ENCODE data around the gene ZNF280B.
"Not testable (repeated sequence)": the region's sequence is repeated elsewhere in the genome, so short reads cannot be mapped to it uniquely, and the experiment has no call there.

The ZNF280B gene

DNA sequence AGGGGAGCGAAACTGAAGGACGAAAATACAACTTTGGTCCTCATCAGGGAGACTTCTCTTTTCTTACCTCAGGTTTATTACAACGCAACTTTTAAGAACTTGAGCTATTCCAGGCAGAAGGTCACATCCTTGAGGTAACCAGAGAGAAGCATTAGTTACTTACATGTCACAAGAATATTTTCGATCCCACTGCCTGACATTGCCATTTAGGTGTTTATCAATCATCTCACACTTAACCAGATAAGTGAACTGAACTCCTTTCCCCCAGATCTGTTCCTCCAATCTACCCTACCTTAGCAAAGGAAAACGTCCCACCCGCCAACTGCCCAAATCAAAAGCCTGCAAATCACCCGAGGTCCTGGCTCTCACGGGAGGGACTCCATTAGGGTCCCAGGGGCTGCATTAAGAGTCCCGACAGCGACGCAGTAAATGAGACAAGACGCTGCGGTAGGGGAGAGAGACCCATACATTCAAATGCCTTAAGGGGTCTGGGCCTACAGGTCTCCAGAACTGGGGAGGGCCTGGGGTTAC, 734 bp downstream of the ZNF280B start:
- Mint-ChIP-seq H3K36me3 (peaks cover 13 to 18% of the 10 kb centered on the region in 2 donors), H3K4me3 (peak overlapping the region; percentile 80 to 83), H3K27ac (peak overlapping the region; percentile 63), H3K9me3 (peaks cover 3 to 8% of the 10 kb centered on the region in 2 donors), H3K27me3 (no peaks in the 10 kb centered on the region), H3K4me1 (peaks cover 9 to 11% of the 10 kb centered on the region in 2 donors)
- DNase-seq = no peak
- ATAC-seq (replicated peaks) = peak in 1 of 2 donors; percentile 11

DNA sequence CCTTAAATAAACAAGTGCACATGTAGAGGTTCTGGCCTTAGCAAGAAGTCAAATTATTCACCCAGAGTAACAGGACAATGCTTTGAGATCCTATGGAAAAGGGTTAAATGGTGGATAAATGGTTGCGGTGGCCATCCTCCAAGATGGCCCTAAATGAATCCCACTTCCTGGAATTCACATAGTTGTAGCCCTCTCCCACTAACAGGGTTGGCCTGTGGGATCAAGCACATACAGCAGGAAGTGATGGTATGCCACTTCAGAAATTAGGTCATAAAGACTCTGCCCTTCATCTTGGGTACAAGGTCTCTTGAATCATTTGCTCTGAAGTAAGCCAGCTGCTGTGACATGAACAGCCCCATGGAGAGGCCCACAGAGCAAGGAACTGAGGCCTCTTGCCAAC, 1.8 kb downstream of the ZNF280B start:
- no peaks in the 10 kb centered on the region for H3K27me3 Mint-ChIP-seq
- peaks cover 9 to 11% of the 10 kb centered on the region in 2 donors for H3K4me1 Mint-ChIP-seq
- no peak overlapping the region for H3K4me3 Mint-ChIP-seq
- peaks cover 3 to 8% of the 10 kb centered on the region in 2 donors for H3K9me3 Mint-ChIP-seq
- peaks cover 17 to 20% of the 10 kb centered on the region in 2 donors for H3K36me3 Mint-ChIP-seq
- ATAC-seq (replicated peaks) (no peak), DNase-seq (no peak)
- H3K27ac Mint-ChIP-seq = no peak overlapping the region

DNA sequence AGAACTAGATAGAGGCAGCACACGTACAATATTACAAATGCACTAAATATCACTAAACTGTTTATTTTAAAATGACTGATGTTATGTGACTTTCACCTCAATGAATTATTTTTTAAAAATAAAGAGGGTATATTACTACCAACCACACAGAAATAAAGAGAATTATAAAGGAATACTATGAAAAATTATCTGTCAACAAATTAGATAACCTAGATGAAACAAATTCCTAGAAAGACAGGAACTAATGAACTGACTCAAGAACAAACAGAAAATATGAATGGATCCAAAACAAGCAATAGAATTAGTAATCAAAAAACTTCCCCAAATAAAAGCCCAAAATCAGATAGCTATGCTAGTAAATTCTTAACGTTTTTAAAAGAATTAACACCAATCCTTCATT, 10.3 kb downstream of the ZNF280B start:
- Mint-ChIP-seq H3K4me3 (no peak overlapping the region), H3K9me3 (no peaks in the 10 kb centered on the region), H3K36me3 (peaks cover 13 to 16% of the 10 kb centered on the region in 2 donors), H3K4me1 (peaks cover 3 to 12% of the 10 kb centered on the region in 2 donors), H3K27ac (no peak overlapping the region), H3K27me3 (no peaks in the 10 kb centered on the region)
- ATAC-seq (replicated peaks) = no peak
- no peak for DNase-seq

DNA sequence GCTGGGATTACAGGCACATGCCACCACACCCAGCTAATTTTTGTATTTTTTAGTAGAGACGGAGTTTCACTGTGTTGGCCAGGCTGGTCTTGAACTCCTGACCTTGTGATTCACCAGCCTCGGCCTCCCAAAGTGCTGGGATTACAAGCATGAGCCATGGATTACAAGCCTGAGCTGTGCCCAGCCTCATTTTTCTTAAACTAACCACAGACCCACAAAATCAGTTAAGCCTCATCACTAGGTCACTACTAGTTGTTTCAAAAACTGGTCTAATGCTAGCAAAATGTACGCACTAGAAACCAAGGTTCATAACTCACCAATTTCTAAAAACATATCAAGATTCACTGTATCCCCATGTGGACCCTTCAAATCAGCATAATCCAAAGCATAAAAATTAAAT, 17.0 kb downstream of the ZNF280B start:
- not testable (repeated sequence) for H3K9me3 Mint-ChIP-seq; ATAC-seq (replicated peaks); H3K27ac Mint-ChIP-seq; H3K4me3 Mint-ChIP-seq; H3K27me3 Mint-ChIP-seq; H3K4me1 Mint-ChIP-seq; DNase-seq
- peaks cover 26 to 40% of the 10 kb centered on the region in 2 donors for H3K36me3 Mint-ChIP-seq

DNA sequence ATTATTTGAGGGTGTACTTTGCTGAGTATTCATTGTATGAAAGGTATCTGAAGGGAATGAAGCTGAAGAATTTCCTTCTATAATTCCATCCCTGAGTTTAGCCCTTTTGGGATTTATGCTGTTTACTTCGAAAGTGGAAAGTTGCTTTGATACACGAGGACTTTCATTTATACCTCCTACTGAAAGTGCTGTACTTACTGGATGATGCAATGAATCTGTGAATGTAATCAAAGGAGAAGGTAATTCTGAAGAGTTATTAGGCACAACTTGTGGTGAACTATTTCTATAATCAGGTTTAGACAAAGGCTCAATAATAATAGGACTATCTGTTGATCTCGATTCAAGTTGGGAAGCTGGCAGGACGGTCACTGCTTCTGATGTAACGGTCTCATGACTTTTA, 19.8 kb downstream of the ZNF280B start:
- H3K27ac Mint-ChIP-seq = no peak overlapping the region
- no peak for ATAC-seq (replicated peaks)
- no peaks in the 10 kb centered on the region for H3K4me1 Mint-ChIP-seq
- H3K4me3 Mint-ChIP-seq = no peak overlapping the region
- no peaks in the 10 kb centered on the region for H3K9me3 Mint-ChIP-seq
- peaks cover 35 to 44% of the 10 kb centered on the region in 2 donors for H3K36me3 Mint-ChIP-seq
- no peaks in the 10 kb centered on the region for H3K27me3 Mint-ChIP-seq
- no peak for DNase-seq

DNA sequence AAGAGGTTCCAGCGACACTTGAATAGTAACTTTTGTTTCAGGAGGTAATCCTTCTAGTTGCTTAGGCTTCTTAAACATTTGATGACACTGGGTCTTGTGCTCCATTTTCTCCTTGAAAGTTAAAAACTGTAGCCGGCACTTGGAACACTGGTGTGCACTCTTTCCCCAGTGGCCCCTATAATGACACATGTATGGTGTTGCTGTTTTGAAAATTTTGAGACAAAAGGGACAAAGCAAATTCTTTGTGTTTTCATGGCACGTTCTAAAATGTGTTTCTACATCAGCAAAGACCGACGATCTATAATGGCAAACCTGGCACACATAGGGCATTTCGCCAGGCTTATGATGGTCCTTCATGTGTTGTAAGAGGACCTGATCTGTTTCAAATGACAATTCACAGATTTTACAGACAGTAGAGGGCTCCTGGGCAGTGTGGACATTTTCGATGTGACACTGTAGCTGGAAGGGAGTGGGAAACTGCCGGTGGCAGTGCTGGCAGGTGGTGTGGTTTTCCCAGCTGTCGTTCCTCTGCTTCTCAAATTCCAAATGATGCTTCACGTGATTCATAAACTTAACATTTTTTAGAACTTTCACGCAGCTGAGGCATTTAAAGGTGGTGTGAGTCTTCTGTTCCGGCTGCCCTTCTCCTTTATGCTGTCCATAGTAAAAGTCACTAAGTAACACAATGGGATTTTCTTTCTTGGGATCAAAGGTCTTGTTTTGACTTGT, 20.5 kb downstream of the ZNF280B start:
- no peak for ATAC-seq (replicated peaks)

DNA sequence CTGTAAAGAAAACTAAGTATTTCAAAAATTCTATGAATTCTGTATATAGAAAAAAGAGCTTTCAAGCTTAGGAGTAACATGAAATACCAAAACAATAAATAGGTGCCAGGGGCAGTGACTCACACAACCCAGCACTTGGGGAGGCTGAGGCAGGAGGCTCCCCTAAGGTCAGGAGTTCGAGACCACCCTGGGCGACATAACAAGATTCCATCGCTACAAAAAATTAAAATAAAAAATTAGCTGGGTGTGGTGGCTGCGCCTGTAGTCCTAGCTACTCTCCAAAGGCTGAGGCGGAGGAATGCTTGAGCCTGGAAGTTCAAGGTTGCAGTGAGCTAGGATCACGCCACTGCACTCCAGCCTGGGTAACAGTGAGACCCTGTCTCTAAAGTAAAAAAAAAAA, 21.5 kb downstream of the ZNF280B start:
- no peak overlapping the region for H3K27ac Mint-ChIP-seq
- H3K27me3 Mint-ChIP-seq = no peaks in the 10 kb centered on the region
- peaks cover 28 to 36% of the 10 kb centered on the region in 2 donors for H3K36me3 Mint-ChIP-seq
- no peak overlapping the region for H3K4me3 Mint-ChIP-seq
- no peaks in the 10 kb centered on the region for H3K4me1 Mint-ChIP-seq
- ATAC-seq (replicated peaks) = no peak
- H3K9me3 Mint-ChIP-seq = no peaks in the 10 kb centered on the region
- DNase-seq = no peak

More for the DNA sequence above, 20.5 kb downstream of the ZNF280B start:
- Mint-ChIP-seq H3K4me1 (no peaks in the 10 kb centered on the region), H3K4me3 (no peak overlapping the region), H3K27me3 (no peaks in the 10 kb centered on the region), H3K36me3 (peaks cover 28 to 37% of the 10 kb centered on the region in 2 donors), H3K27ac (no peak overlapping the region), H3K9me3 (no peaks in the 10 kb centered on the region)
- DNase-seq = no peak

DNA sequence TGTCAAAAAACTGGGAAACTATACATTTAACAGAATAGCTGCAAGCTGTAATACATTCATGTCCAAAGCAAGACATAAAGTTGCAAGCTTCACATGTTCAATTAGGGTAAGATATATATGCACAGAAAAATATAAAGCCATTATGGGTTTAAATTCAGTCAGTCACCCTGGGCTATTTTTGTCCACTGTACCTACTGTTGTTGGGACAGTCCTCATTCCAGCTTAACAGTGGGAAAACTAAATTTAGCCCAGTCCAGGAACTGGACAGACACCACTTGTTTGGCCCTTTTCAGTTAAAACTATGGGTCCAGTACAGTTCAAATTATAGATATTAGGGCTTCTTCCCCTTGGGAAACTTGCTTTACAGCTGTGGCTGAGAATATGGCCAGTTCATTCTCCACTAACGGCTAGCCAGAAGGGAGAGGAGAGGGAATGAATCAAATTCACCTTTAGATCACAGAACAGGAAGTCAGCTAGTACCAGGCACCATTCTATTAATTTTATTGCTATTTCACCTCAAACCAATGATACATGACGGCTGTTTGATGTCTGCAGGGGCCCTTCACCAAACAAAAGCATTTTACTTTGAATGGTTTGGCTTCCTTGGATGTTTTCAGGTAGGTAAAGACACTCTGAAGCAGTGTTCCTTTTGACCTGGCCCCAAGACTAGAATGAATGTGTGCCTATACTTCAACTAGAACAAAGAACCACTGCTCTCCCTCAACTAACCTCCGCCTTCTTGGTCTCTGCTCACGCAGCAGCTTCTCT, 22.2 kb downstream of the ZNF280B start:
- no peaks in the 10 kb centered on the region for H3K27me3 Mint-ChIP-seq
- no peak overlapping the region for H3K27ac Mint-ChIP-seq
- no peaks in the 10 kb centered on the region for H3K9me3 Mint-ChIP-seq
- DNase-seq (no peak), ATAC-seq (replicated peaks) (no peak)
- H3K36me3 Mint-ChIP-seq = peaks cover 28 to 36% of the 10 kb centered on the region in 2 donors
- H3K4me1 Mint-ChIP-seq = no peaks in the 10 kb centered on the region
- H3K4me3 Mint-ChIP-seq = no peak overlapping the region

DNA sequence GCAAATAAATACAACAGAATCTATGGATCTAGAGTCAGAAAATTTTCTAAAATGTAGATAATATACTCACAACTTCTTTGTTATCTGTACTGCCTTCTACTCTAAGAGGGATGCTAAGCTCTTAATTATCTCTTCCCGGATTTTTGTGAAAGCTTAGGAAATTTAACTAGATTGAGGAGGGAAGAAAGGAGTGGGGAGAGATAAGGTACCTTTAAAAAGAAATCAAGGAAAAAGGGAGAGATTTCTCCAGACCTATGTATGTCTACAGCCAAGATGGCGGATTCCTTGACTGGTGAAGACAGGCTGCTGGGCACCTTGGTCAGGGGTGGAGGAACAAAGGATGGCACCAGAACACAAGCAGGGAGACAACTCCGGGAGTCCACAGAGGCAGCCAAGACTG, 23.0 kb downstream of the ZNF280B start:
- peaks cover 23 to 32% of the 10 kb centered on the region in 2 donors for H3K36me3 Mint-ChIP-seq
- DNase-seq (no peak), ATAC-seq (replicated peaks) (no peak)
- H3K9me3 Mint-ChIP-seq = no peaks in the 10 kb centered on the region
- no peaks in the 10 kb centered on the region for H3K4me1 Mint-ChIP-seq
- H3K4me3 Mint-ChIP-seq = no peak overlapping the region
- H3K27ac Mint-ChIP-seq = no peak overlapping the region
- no peaks in the 10 kb centered on the region for H3K27me3 Mint-ChIP-seq

DNA sequence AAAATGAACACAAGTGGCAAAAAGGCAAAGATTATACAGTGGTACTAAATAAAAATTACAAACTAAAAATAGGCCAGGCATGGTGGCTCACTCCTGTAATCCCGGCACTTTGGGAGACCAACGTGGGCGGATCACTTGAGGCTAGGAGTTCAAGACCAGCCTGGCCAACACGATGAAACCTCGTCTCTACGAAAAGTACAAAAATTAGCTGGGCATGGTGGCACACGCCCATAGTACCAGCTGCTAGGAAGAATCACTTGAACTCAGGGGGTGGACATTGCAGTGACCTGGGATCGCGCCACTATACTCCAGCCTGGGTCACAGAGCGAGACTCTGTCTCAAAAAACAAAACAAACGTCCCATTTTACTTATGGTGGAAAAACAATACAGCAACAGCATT, 24.5 kb downstream of the ZNF280B start:
- Mint-ChIP-seq H3K27ac (no peak overlapping the region), H3K36me3 (peaks cover 20 to 28% of the 10 kb centered on the region in 2 donors), H3K4me1 (no peaks in the 10 kb centered on the region), H3K27me3 (no peaks in the 10 kb centered on the region), H3K4me3 (no peak overlapping the region), H3K9me3 (no peaks in the 10 kb centered on the region)
- no peak for ATAC-seq (replicated peaks)
- no peak for DNase-seq

DNA sequence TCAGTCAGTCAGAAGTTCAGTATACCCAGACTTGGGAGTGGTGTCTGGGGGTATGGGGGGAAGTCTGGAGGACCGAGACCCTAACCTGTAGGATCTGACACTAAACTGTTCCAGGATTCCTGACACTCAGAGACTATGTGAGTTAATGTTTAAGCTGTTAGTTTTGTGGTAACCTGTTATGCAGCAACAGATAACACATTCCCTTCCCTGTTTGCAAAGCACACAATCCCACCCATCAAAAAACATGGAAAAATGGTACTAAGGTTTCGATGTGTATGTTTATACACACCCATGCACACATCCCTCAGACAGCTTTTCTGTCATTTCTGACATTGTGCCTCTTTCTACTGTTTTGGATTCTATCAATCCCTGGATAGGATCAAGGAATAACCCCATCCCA, 27.6 kb downstream of the ZNF280B start:
- H3K27me3 Mint-ChIP-seq = no peaks in the 10 kb centered on the region
- no peak overlapping the region for H3K4me3 Mint-ChIP-seq
- ATAC-seq (replicated peaks) (no peak), DNase-seq (no peak)
- H3K27ac Mint-ChIP-seq = no peak overlapping the region
- H3K4me1 Mint-ChIP-seq = peaks cover 0 to 3% of the 10 kb centered on the region in 2 donors
- H3K36me3 Mint-ChIP-seq = peaks cover 8 to 11% of the 10 kb centered on the region in 2 donors
- no peaks in the 10 kb centered on the region for H3K9me3 Mint-ChIP-seq

DNA sequence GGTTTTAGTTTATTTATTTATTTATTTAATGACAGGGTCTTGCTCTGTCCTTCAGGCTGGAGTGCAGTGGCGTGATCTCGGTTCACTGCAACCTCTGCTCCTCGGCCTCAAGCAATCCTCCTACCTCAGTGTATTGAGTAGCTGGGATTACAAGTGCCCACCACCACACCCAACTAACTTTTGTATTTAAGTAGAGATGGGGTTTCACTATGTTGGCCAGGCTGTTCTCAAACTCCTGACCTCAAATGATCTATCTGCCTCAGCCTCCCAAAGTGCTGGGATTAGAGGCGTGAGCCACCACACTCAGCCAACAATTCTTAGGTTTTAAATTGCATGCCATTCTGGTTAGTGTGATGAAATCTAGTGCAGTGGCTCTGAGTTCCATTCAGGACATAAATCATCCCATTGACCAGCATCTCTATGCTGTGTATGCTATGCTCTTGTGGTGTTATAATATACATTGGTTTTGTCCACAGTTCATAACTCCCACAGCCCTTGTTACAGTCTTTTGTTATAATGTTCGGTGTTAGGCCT, 28.5 kb downstream of the ZNF280B start:
- no peaks in the 10 kb centered on the region for H3K9me3 Mint-ChIP-seq
- no peak for ATAC-seq (replicated peaks)
- H3K36me3 Mint-ChIP-seq = peaks cover under 1 to 5% of the 10 kb centered on the region in 2 donors
- no peaks in the 10 kb centered on the region for H3K27me3 Mint-ChIP-seq
- H3K4me1 Mint-ChIP-seq = peaks cover 3 to 7% of the 10 kb centered on the region in 2 donors
- H3K4me3 Mint-ChIP-seq = no peak overlapping the region
- no peak overlapping the region for H3K27ac Mint-ChIP-seq
- no peak for DNase-seq

DNA sequence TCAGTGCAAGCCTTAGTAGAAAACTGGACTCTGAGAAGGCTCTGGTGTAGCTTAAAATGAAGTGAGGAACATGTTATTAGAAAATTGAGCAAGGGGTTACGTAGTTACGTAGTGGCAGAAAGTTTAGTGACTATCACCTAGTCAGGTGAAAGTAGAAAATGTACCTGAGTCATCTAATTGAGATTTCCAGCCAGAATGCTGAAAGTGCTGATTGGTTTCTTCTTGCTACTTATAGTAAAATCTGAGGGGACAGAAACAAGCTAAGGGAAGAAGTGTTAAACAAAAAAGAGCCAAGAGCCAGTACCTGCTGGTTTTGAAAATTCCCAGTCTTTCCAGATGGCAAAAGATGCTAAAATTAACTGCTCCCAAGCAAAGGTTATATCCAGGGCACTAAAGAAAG, 29.4 kb downstream of the ZNF280B start:
- Mint-ChIP-seq H3K27ac (no peak overlapping the region), H3K36me3 (no peaks in the 10 kb centered on the region), H3K9me3 (no peaks in the 10 kb centered on the region), H3K27me3 (no peaks in the 10 kb centered on the region), H3K4me1 (peaks cover 3 to 7% of the 10 kb centered on the region in 2 donors), H3K4me3 (no peak overlapping the region)
- no peak for DNase-seq
- no peak for ATAC-seq (replicated peaks)

DNA sequence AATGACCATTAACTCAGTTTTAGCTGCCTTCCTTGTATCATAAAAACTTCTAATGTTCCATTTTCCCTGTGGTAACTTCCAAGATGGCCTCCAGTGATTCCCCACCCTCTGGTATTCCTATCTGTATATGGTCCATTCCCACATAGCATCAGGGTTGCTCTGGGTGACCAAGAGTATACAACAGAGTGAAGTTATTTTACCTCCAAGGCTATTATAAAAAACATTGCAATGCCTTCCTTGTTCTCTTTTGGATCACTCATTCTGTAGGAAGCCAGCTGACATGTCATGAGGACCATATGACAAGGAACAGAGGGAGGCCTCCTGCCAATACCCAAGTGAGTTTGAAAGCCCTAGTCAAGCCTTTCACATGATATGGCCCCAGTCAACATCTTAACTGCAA, 30.1 kb downstream of the ZNF280B start:
- H3K9me3 Mint-ChIP-seq = no peaks in the 10 kb centered on the region
- no peak overlapping the region for H3K27ac Mint-ChIP-seq
- H3K4me3 Mint-ChIP-seq = no peak overlapping the region
- DNase-seq (no peak), ATAC-seq (replicated peaks) (no peak)
- no peaks in the 10 kb centered on the region for H3K27me3 Mint-ChIP-seq
- peaks cover 3 to 7% of the 10 kb centered on the region in 2 donors for H3K4me1 Mint-ChIP-seq
- H3K36me3 Mint-ChIP-seq = no peaks in the 10 kb centered on the region

All from stimulated activated naive B cell treated with anti-CD40 and anti-IgM and Interleukin-4, amounts not matched to agents 10 μg/mL and 1 μg/mL and 100 μg/mL, for 72 hours (primary cell).